ENCODE results near the gene RINL.

DNA sequence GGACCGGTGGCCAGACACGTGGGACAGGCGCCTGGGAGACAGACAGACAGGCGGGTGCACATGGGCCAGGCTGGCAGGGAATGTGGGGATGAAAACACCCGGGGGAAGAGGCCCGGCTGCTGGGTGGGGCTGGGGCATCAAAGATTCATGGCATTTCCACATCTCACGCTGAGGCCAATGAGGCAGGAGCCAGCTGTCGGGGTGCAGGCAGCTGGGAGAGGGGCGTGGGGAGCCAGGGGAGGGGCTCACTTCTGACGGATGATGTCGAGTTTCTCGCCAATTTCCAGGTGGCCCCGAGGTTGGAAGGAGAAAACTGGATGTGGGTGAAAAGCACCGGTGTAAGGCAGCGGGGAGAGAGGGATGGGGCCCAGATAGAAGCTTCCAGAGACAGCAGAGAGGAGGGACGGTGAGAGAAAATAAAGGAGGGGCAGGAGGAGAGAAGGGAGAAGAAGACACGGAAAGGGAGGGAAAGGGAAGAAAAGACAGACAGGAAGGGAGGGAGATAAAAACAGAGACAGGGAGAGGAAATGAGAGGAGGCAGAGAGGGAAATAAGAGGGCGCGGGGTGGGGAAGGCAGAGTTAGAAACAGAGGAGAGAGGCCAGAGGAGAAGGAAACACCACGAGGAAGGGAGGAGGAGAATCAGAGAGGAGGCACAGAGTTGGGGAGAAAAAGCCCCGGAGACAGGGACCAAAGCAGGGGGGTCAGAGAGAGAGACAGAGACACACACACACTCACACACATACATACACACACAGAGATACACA is 41.9 kb upstream of the RINL start:
- TF ChIP-seq, protein P1, sequence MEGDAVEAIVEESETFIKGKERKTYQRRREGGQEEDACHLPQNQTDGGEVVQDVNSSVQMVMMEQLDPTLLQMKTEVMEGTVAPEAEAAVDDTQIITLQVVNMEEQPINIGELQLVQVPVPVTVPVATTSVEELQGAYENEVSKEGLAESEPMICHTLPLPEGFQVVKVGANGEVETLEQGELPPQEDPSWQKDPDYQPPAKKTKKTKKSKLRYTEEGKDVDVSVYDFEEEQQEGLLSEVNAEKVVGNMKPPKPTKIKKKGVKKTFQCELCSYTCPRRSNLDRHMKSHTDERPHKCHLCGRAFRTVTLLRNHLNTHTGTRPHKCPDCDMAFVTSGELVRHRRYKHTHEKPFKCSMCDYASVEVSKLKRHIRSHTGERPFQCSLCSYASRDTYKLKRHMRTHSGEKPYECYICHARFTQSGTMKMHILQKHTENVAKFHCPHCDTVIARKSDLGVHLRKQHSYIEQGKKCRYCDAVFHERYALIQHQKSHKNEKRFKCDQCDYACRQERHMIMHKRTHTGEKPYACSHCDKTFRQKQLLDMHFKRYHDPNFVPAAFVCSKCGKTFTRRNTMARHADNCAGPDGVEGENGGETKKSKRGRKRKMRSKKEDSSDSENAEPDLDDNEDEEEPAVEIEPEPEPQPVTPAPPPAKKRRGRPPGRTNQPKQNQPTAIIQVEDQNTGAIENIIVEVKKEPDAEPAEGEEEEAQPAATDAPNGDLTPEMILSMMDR (IDR thresholded peaks at IDR 0.05; ENCODE audit: low read length), result no peak
- TF ChIP-seq EZH2 (IDR thresholded peaks at IDR 0.05; ENCODE audit: borderline replicate concordance, low read length), result no peak

All from OCI-LY1 (cell line).